AG09309 (cell line): ENCODE results near the gene OR10A7.
"Not testable (repeated sequence)": the region's sequence is repeated elsewhere in the genome, so short reads cannot be mapped to it uniquely, and the experiment has no call there.

Source experiments
- DNase-seq: peaks from one replicate; pipeline ENCODE4 v3.0.0-alpha.2; 2010; ENCODE audit warnings: low read depth
- H3K4me3 ChIP-seq: 2 replicates; pipeline ENCODE4 v1.5.1; 2011; ENCODE audit warnings: mild to moderate bottlenecking, low read depth, low read length, moderate library complexity; ENCODE audit not compliant: control insufficient read depth
- TF ChIP-seq, protein P1 (sequence below): IDR thresholded peaks from 2 replicates; pipeline ENCODE4 v1.5.1; 2011; ENCODE audit warnings: mild to moderate bottlenecking, low read depth, low read length, inconsistent platforms; ENCODE audit not compliant: insufficient read depth, control insufficient read depth; ENCODE audit errors: missing control alignments

Gene OR10A7, protein sequence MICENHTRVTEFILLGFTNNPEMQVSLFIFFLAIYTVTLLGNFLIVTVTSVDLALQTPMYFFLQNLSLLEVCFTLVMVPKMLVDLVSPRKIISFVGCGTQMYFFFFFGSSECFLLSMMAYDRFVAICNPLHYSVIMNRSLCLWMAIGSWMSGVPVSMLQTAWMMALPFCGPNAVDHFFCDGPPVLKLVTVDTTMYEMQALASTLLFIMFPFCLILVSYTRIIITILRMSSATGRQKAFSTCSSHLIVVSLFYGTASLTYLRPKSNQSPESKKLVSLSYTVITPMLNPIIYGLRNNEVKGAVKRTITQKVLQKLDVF

DNA sequence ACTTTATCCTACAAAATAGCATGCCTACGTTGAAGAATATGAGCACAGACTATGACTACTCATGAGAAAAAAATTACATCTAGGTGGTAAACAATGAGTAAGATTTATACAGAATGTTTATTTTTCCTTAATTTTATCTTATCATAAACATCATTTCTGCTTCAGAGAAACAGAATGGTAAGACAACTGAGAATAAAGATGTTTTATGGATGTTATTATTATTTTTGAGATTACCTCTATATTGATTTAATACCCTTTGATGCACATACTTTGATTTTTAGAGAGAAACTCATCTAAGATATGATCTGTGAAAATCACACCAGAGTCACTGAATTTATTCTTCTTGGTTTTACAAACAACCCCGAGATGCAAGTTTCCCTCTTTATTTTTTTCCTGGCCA is at the start of gene OR10A7:
OR10A7 (plus strand) TSS at position 301 of the 400 bp plus-strand sequence; CDS start at position 301, 0 bp downstream.
- no peak for DNase-seq
- TF ChIP-seq, protein P1, sequence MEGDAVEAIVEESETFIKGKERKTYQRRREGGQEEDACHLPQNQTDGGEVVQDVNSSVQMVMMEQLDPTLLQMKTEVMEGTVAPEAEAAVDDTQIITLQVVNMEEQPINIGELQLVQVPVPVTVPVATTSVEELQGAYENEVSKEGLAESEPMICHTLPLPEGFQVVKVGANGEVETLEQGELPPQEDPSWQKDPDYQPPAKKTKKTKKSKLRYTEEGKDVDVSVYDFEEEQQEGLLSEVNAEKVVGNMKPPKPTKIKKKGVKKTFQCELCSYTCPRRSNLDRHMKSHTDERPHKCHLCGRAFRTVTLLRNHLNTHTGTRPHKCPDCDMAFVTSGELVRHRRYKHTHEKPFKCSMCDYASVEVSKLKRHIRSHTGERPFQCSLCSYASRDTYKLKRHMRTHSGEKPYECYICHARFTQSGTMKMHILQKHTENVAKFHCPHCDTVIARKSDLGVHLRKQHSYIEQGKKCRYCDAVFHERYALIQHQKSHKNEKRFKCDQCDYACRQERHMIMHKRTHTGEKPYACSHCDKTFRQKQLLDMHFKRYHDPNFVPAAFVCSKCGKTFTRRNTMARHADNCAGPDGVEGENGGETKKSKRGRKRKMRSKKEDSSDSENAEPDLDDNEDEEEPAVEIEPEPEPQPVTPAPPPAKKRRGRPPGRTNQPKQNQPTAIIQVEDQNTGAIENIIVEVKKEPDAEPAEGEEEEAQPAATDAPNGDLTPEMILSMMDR = no peak
- H3K4me3 ChIP-seq = no peak within 1 kb of the TSS

DNA sequence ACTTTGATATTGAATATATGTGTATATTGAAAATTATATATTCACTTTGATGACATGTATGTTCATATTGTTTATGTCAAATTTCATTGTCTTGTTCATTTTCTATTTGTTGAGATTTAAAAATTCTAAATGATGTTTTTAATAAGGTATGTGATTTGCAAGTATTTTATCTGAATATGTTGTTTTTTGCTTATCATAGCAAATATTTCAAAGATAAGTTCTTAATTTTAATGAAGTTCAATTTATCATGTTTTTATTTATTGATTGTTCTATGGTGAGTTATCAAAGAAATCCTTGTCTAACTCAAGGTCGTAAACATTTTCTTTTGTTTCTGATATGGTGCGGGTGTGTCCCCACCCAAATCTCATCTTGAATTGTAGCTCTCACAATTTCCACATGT is 49.4 kb upstream of the OR10A7 start:
- no peak for DNase-seq
- TF ChIP-seq, protein P1 = no peak
- H3K4me3 ChIP-seq = no peak overlapping the region

- DNase-seq, H3K4me3 ChIP-seq: not testable (repeated sequence)
Observed at GRCh38 chr12:55171846-55172245, 49.0 kb upstream of the OR10A7 start.

- no peak overlapping the region for H3K4me3 ChIP-seq
- TF ChIP-seq, protein P1 = no peak
- no peak for DNase-seq
Observed at GRCh38 chr12:55172686-55173085, 48.1 kb upstream of the OR10A7 start.

GRCh38 chr12:55173456-55173855 is 47.4 kb upstream of the OR10A7 start:
- DNase-seq = no peak
- TF ChIP-seq, protein P1 = no peak
- no peak overlapping the region for H3K4me3 ChIP-seq

GRCh38 chr12:55188573-55188972 is 32.3 kb upstream of the OR10A7 start:
- TF ChIP-seq, protein P1 = no peak
- no peak for DNase-seq
- H3K4me3 ChIP-seq = no peak overlapping the region

DNA sequence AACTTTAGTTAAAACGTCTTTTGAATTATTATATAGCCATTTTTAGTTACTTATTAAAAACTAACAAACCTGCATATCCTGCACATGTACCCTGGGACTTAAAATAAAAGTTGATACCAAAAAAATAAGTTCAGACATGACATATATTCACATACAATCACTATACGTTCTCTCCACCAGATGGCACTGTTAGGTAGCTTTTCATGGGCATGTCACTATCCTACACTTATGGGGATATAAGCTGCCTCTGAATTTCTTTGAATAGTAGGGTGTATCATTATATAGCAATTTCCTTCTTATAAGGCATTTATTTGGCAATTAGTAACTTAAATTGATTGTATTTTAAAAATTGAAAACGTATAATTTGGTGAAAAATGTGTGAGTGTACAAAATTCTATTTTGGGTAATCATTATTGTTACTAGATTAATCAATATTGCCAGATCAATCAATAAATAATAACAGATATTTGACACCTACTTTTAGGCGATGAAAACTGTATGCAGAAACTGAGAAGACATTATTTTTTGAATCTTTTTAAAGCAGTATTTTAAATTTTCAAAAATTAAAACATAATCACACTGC is 31.8 kb upstream of the OR10A7 start:
- H3K4me3 ChIP-seq = no peak overlapping the region
- TF ChIP-seq, protein P1 = peak; percentile 65
- peak; percentile 41 for DNase-seq
